HUES48 (cell line): Measurements from ENCODE around the gene PCARE.
"Not testable (repeated sequence)": the region's sequence is repeated elsewhere in the genome, so short reads cannot be mapped to it uniquely, and the experiment has no call there.

Source experiments
- H3K27ac ChIP-seq: one replicate; pipeline ENCODE4 v1.7.0; 2013; ENCODE audit warnings: low read depth, low read length, inconsistent platforms
- H3K27me3 ChIP-seq: 2 replicates; pipeline ENCODE4 v1.6.1; 2013; ENCODE audit warnings: mild to moderate bottlenecking, low read length; ENCODE audit not compliant: control insufficient read depth, insufficient read depth
- H3K36me3 ChIP-seq: 2 replicates; pipeline ENCODE4 v1.6.1; 2013; ENCODE audit warnings: low read length; ENCODE audit not compliant: control insufficient read depth, insufficient read depth
- H3K4me1 ChIP-seq: 2 replicates; pipeline ENCODE4 v1.6.1; 2013; ENCODE audit warnings: mild to moderate bottlenecking, low read length; ENCODE audit not compliant: control insufficient read depth, insufficient read depth
- H3K4me3 ChIP-seq: 2 replicates; pipeline ENCODE4 v1.5.1; 2013; ENCODE audit warnings: mild to moderate bottlenecking, low read depth, low read length
- H3K9ac ChIP-seq: 2 replicates; pipeline ENCODE4 v1.6.1; 2013; ENCODE audit warnings: mild to moderate bottlenecking, low read depth, low read length, moderate library complexity
- H3K9me3 ChIP-seq: 2 replicates; pipeline ENCODE4 v1.6.1; 2013; ENCODE audit warnings: low read length; ENCODE audit not compliant: control insufficient read depth, insufficient read depth

Gene PCARE

DNA sequence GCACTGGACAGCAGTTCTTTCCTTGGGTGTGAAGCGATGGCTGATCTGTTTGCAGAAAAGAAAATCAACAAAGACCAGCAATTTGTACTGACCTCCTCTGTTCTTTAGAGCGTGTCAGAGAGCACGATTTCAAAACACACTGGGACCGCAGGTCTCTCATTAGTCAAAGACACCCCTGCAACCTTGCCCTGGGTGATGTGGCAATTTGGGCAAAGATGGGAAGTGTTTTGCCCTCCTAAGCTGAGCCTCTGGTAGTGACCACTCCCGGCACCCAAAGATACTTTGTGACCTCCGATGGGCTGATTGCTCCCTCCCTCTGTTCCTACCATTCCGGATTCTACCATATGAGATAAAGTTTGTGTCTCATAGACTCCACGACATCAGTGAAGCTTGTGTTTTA, 22.6 kb upstream of the PCARE start:
- no peak overlapping the region for H3K4me3 ChIP-seq
- H3K27ac ChIP-seq = no peak overlapping the region
- H3K9me3 ChIP-seq = 0 out of 2 replicates have a peak, but pooled peaks cover 5% of the 10 kb centered on the region
- H3K27me3 ChIP-seq = no peaks in the 10 kb centered on the region
- H3K36me3 ChIP-seq = no peaks in the 10 kb centered on the region
- H3K9ac ChIP-seq = no peak overlapping the region
- no peaks in the 10 kb centered on the region for H3K4me1 ChIP-seq

DNA sequence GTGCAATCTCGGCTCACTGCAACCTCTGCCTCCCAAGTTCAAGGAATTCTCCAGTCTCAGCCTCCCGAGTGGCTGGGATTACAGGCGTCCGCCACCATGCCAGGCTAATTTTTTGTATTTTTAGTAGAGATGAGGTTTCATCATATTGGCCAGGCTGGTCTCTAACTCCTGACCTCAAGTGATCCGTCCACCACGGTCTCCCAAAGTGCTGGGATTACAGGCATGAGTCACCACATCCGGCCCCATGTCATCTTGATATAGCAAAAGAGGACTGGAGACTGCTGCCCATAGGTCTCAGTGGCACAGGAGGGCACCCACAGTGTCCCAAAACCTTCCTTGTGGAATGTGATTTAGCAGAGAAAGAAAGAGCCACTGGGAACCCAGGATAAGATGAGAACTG, 16.0 kb upstream of the PCARE start:
- H3K27ac ChIP-seq, H3K36me3 ChIP-seq: not testable (repeated sequence)

DNA sequence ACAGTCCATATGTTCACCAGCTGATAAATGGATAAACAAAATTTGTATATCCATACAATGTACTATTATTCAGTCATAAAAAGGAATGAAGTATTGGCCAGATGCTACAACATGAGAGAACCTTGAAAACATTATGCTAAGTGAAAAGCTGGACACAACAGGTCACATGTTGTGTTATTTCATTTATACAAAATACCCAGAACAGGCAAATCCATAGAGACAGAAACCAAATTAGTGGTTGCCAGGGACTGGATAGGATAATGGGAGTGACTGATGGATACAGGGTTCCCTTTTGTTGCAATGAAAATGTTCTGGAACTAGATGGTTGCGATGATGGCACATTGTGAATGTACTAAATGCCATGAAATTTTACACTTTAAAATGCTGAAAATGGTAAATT, 10.2 kb upstream of the PCARE start:
- no peaks in the 10 kb centered on the region for H3K4me1 ChIP-seq
- H3K4me3 ChIP-seq = no peak overlapping the region
- H3K9ac ChIP-seq = no peak overlapping the region
- H3K9me3 ChIP-seq = peaks cover 8% of the 10 kb centered on the region
- no peaks in the 10 kb centered on the region for H3K27me3 ChIP-seq
- H3K27ac ChIP-seq = no peak overlapping the region
- no peaks in the 10 kb centered on the region for H3K36me3 ChIP-seq

More for the DNA sequence above, 16.0 kb upstream of the PCARE start:
- H3K27me3 ChIP-seq, H3K4me3 ChIP-seq, H3K9me3 ChIP-seq, H3K4me1 ChIP-seq, H3K9ac ChIP-seq: not testable (repeated sequence)

DNA sequence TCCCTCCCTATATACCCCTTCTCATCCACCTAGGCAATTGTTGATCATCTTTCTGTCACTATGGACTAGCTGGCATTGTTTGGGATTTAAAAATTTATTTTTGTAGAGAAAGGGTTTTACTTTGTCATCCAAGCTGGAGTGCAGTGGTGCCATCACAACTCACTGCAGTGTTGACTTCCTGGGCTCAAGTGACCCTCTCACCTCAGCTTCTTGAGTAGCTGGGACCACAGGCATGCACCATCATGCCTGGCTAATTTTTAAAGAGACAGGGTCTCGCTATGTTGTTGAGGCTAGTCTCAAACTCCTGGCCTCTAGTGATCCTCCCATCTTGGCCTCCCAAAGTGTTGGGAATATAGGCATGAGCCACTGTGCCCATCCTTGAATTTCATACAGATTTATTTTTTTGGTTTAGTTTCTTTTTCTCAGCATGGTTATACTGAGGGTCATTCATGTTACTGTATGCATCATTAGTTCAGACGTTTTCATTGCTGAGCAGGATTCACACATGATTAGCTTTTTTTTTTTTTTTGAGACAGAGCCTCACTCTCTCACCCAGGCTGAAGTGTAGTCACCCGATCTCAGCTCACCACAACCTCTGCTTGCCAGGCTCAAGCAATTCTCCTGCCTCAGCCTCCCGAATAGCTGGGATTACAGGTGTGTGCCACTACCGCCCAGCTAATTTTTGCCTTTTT, 8.6 kb upstream of the PCARE start:
- no peaks in the 10 kb centered on the region for H3K27me3 ChIP-seq
- H3K27ac ChIP-seq = no peak overlapping the region
- H3K36me3 ChIP-seq = no peaks in the 10 kb centered on the region
- H3K9ac ChIP-seq = no peak overlapping the region
- H3K4me1 ChIP-seq = no peaks in the 10 kb centered on the region
- H3K9me3 ChIP-seq = peaks cover 8% of the 10 kb centered on the region
- H3K4me3 ChIP-seq = no peak overlapping the region

DNA sequence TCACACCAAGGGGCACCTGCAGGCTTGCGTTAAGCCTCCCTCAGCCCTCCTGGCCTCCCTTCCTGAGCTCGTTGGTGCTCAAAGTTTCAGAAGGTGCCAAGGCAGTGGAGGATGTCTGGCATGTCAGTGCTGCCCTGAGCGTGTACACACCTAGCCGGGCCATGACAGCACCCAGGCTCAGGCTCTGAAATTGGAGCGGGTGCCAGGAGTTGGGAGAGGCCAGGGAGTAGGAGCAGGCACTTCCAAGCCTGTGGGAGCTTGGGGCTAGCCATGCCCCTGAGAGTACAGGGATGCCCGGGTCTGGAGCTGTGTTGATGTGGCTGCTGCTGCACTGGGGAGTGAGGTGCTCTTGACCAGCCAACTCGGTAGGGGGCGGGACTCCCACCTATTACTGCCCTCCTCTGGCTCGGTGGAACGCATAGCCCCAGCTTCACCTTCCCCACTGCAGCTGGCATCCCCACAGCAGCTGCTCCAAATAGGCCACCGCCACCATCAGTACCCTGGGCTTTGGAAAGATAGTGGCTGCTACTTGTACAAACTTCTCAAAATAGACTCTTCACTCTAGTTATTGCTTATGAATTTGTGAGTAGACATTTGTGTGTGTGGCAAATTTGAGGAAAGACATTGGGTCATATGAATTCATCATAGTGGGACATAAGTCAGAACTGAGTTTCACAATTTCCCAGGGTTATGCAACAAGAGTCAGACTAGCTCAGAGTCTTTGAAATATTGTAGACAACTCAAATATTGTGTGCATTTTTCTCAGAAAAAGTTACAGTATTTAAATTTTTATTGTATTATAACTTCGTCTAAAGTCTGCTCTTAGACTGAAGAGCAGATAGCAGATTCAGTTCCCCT, 6.8 kb upstream of the PCARE start:
- Histone ChIP-seq H3K27me3 (no peaks in the 10 kb centered on the region), H3K4me1 (no peaks in the 10 kb centered on the region), H3K36me3 (no peaks in the 10 kb centered on the region), H3K9me3 (peaks cover 8% of the 10 kb centered on the region), H3K27ac (no peak overlapping the region), H3K9ac (no peak overlapping the region), H3K4me3 (no peak overlapping the region)

DNA sequence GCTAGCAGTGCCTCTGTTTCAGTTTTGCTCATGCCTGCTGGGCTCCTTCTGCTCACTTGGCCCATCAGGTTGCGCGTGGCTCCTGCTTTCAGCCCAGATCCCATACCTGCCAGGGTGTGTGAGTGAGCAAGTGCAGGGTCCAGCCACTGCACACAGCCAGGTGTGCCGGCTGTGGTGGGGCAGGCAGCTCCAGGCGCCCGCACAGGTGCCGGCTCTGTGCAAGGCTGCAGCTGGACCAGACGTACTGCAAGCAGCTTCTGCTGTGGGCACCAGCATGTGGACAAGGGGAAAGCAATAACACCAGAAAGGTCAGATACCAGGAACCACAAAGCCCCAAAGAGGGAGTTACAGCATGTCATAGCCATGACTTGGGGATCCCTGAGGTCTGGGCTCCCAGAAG, 5.6 kb upstream of the PCARE start:
- Histone ChIP-seq H3K9me3 (peaks cover 8% of the 10 kb centered on the region), H3K36me3 (no peaks in the 10 kb centered on the region), H3K27ac (no peak overlapping the region)

DNA sequence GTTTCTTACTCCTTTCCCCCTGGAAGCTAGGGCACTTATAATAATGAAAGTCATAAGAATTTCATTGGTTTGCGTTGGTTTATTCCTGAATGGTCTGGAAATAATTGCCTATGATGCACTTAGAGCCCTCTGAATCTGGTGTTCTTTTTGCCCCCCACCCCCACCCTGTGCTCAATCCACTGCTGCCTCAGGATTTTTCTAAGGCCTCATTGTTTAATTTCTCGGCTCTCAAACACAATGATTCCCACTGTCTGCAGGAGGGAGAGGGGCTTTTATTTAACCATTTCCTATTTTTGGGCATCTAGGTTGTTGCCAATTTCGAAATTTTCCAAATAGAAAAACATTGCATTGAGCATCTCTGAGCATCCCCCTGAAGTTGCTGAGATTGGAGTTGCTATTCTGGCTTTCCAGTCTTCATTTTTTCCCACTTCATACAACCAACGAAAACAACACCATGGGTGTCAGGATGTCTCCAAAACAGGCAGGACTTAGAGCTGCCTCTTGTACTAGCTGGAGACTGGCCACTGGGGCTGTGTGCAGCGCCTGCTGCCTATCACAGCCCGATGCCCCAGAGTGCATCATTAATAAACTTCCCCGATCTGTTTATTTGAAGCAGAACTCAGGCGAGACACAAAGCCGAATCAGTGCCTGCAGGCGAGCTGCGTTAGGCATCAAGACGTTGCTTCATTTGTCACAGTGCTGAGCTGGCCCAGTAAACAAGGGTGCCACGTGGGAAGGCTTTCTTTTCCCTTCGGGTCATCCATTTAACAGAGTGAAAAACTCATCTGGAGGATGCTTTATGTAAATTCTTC, 1.8 kb upstream of the PCARE start:
- Histone ChIP-seq H3K4me3 (no peak overlapping the region), H3K36me3 (no peaks in the 10 kb centered on the region), H3K27me3 (no peaks in the 10 kb centered on the region), H3K4me1 (no peaks in the 10 kb centered on the region), H3K9me3 (peaks cover 8% of the 10 kb centered on the region), H3K27ac (no peak overlapping the region), H3K9ac (no peak overlapping the region)

More for the DNA sequence above, 5.6 kb upstream of the PCARE start:
- no peaks in the 10 kb centered on the region for H3K4me1 ChIP-seq
- H3K27me3 ChIP-seq = no peaks in the 10 kb centered on the region
- H3K4me3 ChIP-seq = no peak overlapping the region
- no peak overlapping the region for H3K9ac ChIP-seq

DNA sequence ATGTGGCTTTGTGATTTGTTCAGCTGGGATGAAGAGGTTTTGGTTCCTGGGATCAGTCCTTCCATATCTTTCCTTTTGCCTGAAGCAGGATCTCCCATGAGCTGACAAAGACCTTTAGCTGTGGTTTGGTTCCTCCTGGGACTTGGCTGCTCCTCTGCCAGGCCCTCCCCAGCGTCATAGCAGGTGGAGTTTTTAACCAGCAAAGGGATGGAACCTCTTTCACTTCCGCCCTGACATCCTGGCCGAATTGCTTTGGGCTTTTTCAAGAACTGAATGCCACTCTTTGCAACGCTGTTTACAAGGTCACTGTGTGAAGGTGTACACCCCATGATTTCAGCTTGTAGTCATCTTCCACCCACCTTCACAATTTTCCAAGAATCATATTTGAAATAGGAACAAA, 390 bp downstream of the PCARE start:
- H3K9ac ChIP-seq = no peak overlapping the region
- H3K4me3 ChIP-seq = no peak overlapping the region
- no peak overlapping the region for H3K27ac ChIP-seq
- H3K27me3 ChIP-seq = no peaks in the 10 kb centered on the region
- H3K4me1 ChIP-seq = no peaks in the 10 kb centered on the region
- H3K36me3 ChIP-seq = no peaks in the 10 kb centered on the region
- H3K9me3 ChIP-seq = no peaks in the 10 kb centered on the region

DNA sequence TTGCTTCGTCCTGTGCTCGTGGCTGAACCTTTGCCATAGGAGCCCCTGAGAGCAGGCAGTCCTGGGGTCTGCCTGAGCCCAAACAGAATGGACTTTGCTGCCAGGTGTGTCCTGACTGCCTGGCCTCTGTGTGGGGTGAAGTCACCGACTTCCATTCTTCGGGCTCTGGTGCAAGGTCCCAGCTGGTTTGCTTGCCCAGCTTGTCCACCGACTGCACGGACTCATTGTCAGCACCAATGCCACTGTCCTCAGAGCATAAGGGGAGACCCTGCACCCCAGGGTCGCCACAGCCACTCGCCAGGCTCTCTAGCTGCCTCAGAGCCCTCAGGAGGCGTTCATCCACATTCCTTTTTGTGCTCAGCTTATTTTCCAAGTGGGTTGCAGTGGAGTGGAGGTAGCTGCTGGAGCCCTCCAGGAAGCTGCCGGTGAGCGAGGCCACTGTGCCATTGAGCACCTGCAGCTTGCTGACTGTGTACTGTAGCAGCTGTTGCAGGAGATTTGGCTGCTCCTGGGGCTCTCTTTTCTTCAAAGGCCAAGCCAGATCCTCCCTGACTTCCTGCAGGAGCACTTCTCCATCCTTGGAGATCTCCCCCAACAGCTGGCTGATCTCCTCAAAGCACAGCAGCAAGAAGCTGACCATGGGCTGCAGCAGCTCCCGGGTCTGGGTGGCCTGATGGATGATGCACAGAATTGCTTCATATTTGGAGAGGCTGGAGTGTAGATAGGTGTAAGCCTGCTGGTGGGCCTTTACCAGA, 1.2 kb downstream of the PCARE start:
- Histone ChIP-seq H3K9me3 (no peaks in the 10 kb centered on the region), H3K27ac (no peak overlapping the region), H3K4me1 (no peaks in the 10 kb centered on the region), H3K36me3 (no peaks in the 10 kb centered on the region), H3K9ac (no peak overlapping the region), H3K4me3 (no peak overlapping the region), H3K27me3 (no peaks in the 10 kb centered on the region)

DNA sequence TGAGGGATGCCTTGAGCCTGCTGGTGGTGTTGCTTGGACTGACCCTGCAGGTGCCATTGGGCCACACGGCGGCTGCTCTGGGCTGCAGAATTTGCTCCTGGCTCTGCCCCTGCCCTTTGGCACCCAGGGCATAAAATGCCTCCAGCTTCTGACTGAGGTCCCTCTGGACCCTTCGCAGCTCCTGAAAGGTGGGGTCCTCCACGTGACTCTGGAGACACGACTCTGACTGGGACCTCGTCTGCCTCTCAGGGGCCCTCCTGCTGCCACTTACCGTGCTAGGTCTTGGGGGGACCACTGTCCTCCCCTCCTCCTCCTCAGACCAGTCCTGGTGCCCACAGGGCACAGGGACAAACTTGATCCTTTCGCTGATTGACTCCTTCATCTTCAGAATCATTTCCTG, 2.1 kb downstream of the PCARE start:
- Histone ChIP-seq H3K4me1 (no peaks in the 10 kb centered on the region), H3K27me3 (no peaks in the 10 kb centered on the region), H3K36me3 (no peaks in the 10 kb centered on the region), H3K4me3 (no peak overlapping the region), H3K9ac (no peak overlapping the region), H3K27ac (no peak overlapping the region), H3K9me3 (no peaks in the 10 kb centered on the region)
